ENCODE results near the gene ERBIN.

ERBIN gene

DNA sequence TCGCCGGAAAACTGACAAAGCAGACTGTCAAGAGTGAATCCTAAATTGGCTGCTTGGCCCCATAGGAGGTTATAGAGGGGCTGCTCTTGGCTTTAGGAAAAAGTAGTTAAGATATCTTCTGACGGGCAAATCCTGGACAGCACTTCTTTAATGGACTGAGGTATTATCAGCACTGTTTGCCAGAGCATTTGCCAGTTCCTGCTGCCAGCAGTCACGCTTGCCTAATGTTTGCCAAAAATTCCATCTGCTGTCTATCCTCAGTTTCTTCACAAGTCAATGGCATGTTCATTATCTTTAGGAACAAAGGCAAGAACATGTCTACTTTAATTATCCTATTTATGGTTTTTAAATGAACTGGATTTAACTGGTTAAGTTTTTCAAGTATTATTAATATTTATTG is 191.9 kb downstream of the ERBIN start:
- TF ChIP-seq EZH2 (IDR thresholded peaks at IDR 0.05; ENCODE audit: borderline replicate concordance, low read depth, low read length, severe bottlenecking): no peak
- TF ChIP-seq CTCF (IDR thresholded peaks at IDR 0.05; ENCODE audit: borderline replicate concordance, extremely low read depth, low read length, poor library complexity, severe bottlenecking): no peak
- H3K79me2 ChIP-seq (ENCODE audit: insufficient read depth, low read length): no peaks in the 10 kb centered on the region
- no peaks in the 10 kb centered on the region for H3K36me3 ChIP-seq (ENCODE audit: insufficient read depth, low read length)
- no peak overlapping the region for H2AFZ ChIP-seq (ENCODE audit: low read depth, low read length)
- H3K27ac ChIP-seq (ENCODE audit: low read length): no peak overlapping the region
- H3K9ac ChIP-seq (ENCODE audit: low read depth, low read length): no peak overlapping the region
- H3K4me1 ChIP-seq (ENCODE audit: insufficient read depth, low read length): no peaks in the 10 kb centered on the region
- no peak overlapping the region for H3K4me3 ChIP-seq (ENCODE audit: low read depth in 1 of 2, low read length in 2 of 2)
- H3K27me3 ChIP-seq (ENCODE audit: insufficient read depth, low read length, poor library complexity): no peaks in the 10 kb centered on the region
- H4K20me1 ChIP-seq (ENCODE audit: insufficient read depth, low read length): no peaks in the 10 kb centered on the region
- H3K4me2 ChIP-seq (ENCODE audit: insufficient read depth, low read length): no peak overlapping the region
- DNase-seq (no peak), ATAC-seq (ENCODE audit: insufficient read depth, low read depth) (no peak)
- H3K9me3 ChIP-seq (ENCODE audit: insufficient read depth, low read length, severe bottlenecking): no peaks in the 10 kb centered on the region

DNA sequence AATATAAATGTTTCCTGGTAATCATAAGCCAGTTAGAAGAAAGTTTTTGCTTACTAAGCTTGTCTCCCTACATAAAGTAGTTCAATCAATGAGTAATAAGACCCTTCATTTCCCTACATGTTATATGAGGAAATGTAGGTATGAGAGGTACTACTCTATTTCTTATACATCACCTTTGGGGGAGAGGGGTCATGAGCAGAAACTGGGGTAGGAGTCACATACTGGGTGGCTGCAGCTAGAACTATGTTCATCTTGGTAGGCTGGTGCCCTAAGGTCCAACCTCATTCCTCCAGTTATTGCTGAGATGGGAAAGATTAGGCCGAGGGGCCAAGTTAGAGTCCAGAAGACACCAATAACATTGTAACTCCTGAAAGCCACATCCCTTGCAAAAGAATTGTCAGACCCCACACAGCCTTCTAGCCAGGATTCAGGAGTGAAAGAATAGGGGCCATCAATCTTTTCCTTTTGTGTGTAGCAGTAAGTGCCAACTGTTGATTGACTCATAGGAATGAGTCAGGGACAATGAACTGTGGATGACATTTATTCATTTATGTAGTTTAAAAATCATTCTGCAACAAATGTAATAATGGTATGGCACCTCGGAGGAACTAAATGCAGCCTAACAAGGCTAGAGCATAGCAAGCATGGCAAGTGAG is 196.1 kb downstream of the ERBIN start:
- DNase-seq (no peak), ATAC-seq (ENCODE audit: insufficient read depth, low read depth) (no peak)
- Histone ChIP-seq H3K4me2 (ENCODE audit: insufficient read depth, low read length) (no peak overlapping the region), H4K20me1 (ENCODE audit: insufficient read depth, low read length) (no peaks in the 10 kb centered on the region), H3K9ac (ENCODE audit: low read depth, low read length) (no peak overlapping the region), H3K4me1 (ENCODE audit: insufficient read depth, low read length) (no peaks in the 10 kb centered on the region), H3K36me3 (ENCODE audit: insufficient read depth, low read length) (no peaks in the 10 kb centered on the region), H3K27me3 (ENCODE audit: insufficient read depth, low read length, poor library complexity) (no peaks in the 10 kb centered on the region), H2AFZ (ENCODE audit: low read depth, low read length) (no peak overlapping the region), H3K4me3 (ENCODE audit: low read depth in 1 of 2, low read length in 2 of 2) (no peak overlapping the region), H3K9me3 (ENCODE audit: insufficient read depth, low read length, severe bottlenecking) (no peaks in the 10 kb centered on the region), H3K79me2 (ENCODE audit: insufficient read depth, low read length) (no peaks in the 10 kb centered on the region), H3K27ac (ENCODE audit: low read length) (no peak overlapping the region)
- no peak for TF ChIP-seq EZH2 (IDR thresholded peaks at IDR 0.05; ENCODE audit: borderline replicate concordance, low read depth, low read length, severe bottlenecking)
- no peak for TF ChIP-seq CTCF (IDR thresholded peaks at IDR 0.05; ENCODE audit: borderline replicate concordance, extremely low read depth, low read length, poor library complexity, severe bottlenecking)

DNA sequence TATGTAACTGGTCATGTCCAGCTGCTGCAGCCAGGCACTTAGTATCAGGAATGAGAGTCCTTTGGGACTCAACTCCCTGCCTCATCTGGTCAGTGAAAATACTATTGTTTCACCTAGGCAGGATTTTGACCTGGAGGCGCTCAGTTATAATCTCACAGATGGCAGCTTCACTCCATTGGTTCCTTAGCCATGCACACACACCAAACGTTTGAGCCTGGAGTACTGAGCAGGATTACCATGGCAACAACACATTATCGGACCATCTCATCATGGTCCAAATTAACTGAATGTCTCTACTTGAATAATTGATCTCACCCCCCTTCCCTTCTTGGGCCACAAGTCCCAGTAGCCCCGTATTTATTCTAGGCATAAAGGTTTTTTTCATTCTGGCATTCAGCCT is 202.8 kb downstream of the ERBIN start:
- Histone ChIP-seq H3K9me3 (ENCODE audit: insufficient read depth, low read length, severe bottlenecking) (no peaks in the 10 kb centered on the region), H3K4me1 (ENCODE audit: insufficient read depth, low read length) (no peaks in the 10 kb centered on the region), H4K20me1 (ENCODE audit: insufficient read depth, low read length) (no peaks in the 10 kb centered on the region), H3K4me2 (ENCODE audit: insufficient read depth, low read length) (no peak overlapping the region), H3K36me3 (ENCODE audit: insufficient read depth, low read length) (no peaks in the 10 kb centered on the region), H3K79me2 (ENCODE audit: insufficient read depth, low read length) (no peaks in the 10 kb centered on the region), H2AFZ (ENCODE audit: low read depth, low read length) (no peak overlapping the region), H3K9ac (ENCODE audit: low read depth, low read length) (no peak overlapping the region), H3K4me3 (ENCODE audit: low read depth in 1 of 2, low read length in 2 of 2) (no peak overlapping the region), H3K27ac (ENCODE audit: low read length) (no peak overlapping the region), H3K27me3 (ENCODE audit: insufficient read depth, low read length, poor library complexity) (no peaks in the 10 kb centered on the region)
- TF ChIP-seq EZH2 (IDR thresholded peaks at IDR 0.05; ENCODE audit: borderline replicate concordance, low read depth, low read length, severe bottlenecking): no peak
- TF ChIP-seq CTCF (IDR thresholded peaks at IDR 0.05; ENCODE audit: borderline replicate concordance, extremely low read depth, low read length, poor library complexity, severe bottlenecking): no peak
- no peak for ATAC-seq (ENCODE audit: insufficient read depth, low read depth)
- no peak for DNase-seq

Measured in DND-41 (cell line).